Measurements from ENCODE around the gene SPIRE1.
A peak's percentile ranks its signal among the peaks of the same experiment; 100 is the strongest.

The SPIRE1 gene

GRCh38 chr18:12686100-12686499, 28.2 kb upstream of the SPIRE1 start:
- Histone ChIP-seq H3K79me2 (ENCODE audit: insufficient read depth, low read length) (no peaks in the 10 kb centered on the region), H3K27me3 (ENCODE audit: insufficient read depth, low read length) (no peaks in the 10 kb centered on the region), H3K4me2 (ENCODE audit: low read length) (no peak overlapping the region), H3K4me3 (ENCODE audit: low read depth, low read length, poor library complexity, severe bottlenecking) (no peak overlapping the region), H3K36me3 (ENCODE audit: insufficient read depth, low read length) (peaks cover 10% of the 10 kb centered on the region; the same call in 1 of the 2 replicates), H3K9me3 (ENCODE audit: low read length) (no peaks in the 10 kb centered on the region), H3K4me1 (ENCODE audit: insufficient read depth, low read length, severe bottlenecking) (no peaks in the 10 kb centered on the region), H3F3A (ENCODE audit: insufficient read depth, low read length) (no peaks in the 10 kb centered on the region), H3K9me2 (ENCODE audit: low read depth, low read length) (no peaks in the 10 kb centered on the region), H3K27ac (ENCODE audit: low read depth, low read length, poor library complexity, severe bottlenecking) (no peak overlapping the region), H4K20me1 (ENCODE audit: insufficient read depth, low read length) (no peaks in the 10 kb centered on the region), H2AFZ (ENCODE audit: low read length) (no peak overlapping the region), H3K9ac (ENCODE audit: low read length) (no peak overlapping the region)
- TF ChIP-seq CTCF (IDR thresholded peaks at IDR 0.05; ENCODE audit: low read length) = peak; percentile 53
- TF ChIP-seq EZH2 (IDR thresholded peaks at IDR 0.05; ENCODE audit: borderline replicate concordance, low read length) = no peak

- no peak for TF ChIP-seq EZH2 (IDR thresholded peaks at IDR 0.05; ENCODE audit: borderline replicate concordance, low read length)
- no peak for TF ChIP-seq CTCF (IDR thresholded peaks at IDR 0.05; ENCODE audit: low read length)
- Histone ChIP-seq H2AFZ (ENCODE audit: low read length) (no peak overlapping the region), H3F3A (ENCODE audit: insufficient read depth, low read length) (no peaks in the 10 kb centered on the region), H3K4me1 (ENCODE audit: insufficient read depth, low read length, severe bottlenecking) (no peaks in the 10 kb centered on the region), H3K36me3 (ENCODE audit: insufficient read depth, low read length) (peaks cover 42% of the 10 kb centered on the region), H4K20me1 (ENCODE audit: insufficient read depth, low read length) (no peaks in the 10 kb centered on the region), H3K4me2 (ENCODE audit: low read length) (no peak overlapping the region), H3K9me2 (ENCODE audit: low read depth, low read length) (no peaks in the 10 kb centered on the region), H3K9me3 (ENCODE audit: low read length) (no peaks in the 10 kb centered on the region), H3K79me2 (ENCODE audit: insufficient read depth, low read length) (no peaks in the 10 kb centered on the region), H3K4me3 (ENCODE audit: low read depth, low read length, poor library complexity, severe bottlenecking) (no peak overlapping the region), H3K27me3 (ENCODE audit: insufficient read depth, low read length) (no peaks in the 10 kb centered on the region), H3K27ac (ENCODE audit: low read depth, low read length, poor library complexity, severe bottlenecking) (no peak overlapping the region), H3K9ac (ENCODE audit: low read length) (no peak overlapping the region)
Measured at GRCh38 chr18:12679183-12679786, 21.4 kb upstream of the SPIRE1 start.

GRCh38 chr18:12668041-12668440, 10.1 kb upstream of the SPIRE1 start:
- Histone ChIP-seq H3K9me3 (ENCODE audit: low read length) (no peaks in the 10 kb centered on the region), H3K36me3 (ENCODE audit: insufficient read depth, low read length) (peaks cover 8% of the 10 kb centered on the region), H4K20me1 (ENCODE audit: insufficient read depth, low read length) (no peaks in the 10 kb centered on the region), H3K27ac (ENCODE audit: low read depth, low read length, poor library complexity, severe bottlenecking) (no peak overlapping the region), H3K9me2 (ENCODE audit: low read depth, low read length) (no peaks in the 10 kb centered on the region), H3K79me2 (ENCODE audit: insufficient read depth, low read length) (no peaks in the 10 kb centered on the region), H2AFZ (ENCODE audit: low read length) (no peak overlapping the region), H3K9ac (ENCODE audit: low read length) (no peak overlapping the region), H3K4me2 (ENCODE audit: low read length) (no peak overlapping the region), H3K4me3 (ENCODE audit: low read depth, low read length, poor library complexity, severe bottlenecking) (no peak overlapping the region), H3K4me1 (ENCODE audit: insufficient read depth, low read length, severe bottlenecking) (no peaks in the 10 kb centered on the region), H3K27me3 (ENCODE audit: insufficient read depth, low read length) (no peaks in the 10 kb centered on the region), H3F3A (ENCODE audit: insufficient read depth, low read length) (no peaks in the 10 kb centered on the region)
- no peak for TF ChIP-seq CTCF (IDR thresholded peaks at IDR 0.05; ENCODE audit: low read length)
- TF ChIP-seq EZH2 (IDR thresholded peaks at IDR 0.05; ENCODE audit: borderline replicate concordance, low read length) = no peak
